Measurements from ENCODE around the gene KCNMA1. TPM values are rescaled to one million over a fixed set of nuclear protein-coding genes. Genes with fewer than 3 reads are reported as not detected.
A peak's percentile ranks its signal among the peaks of the same experiment; 100 is the strongest.

The KCNMA1 gene
- polyA plus RNA-seq, 3 donors, result 3.1 to 4.1 (median 3.9) TPM

- no peak for DNase-seq (ENCODE audit: low read depth in 3 of 3, low spot score in 2 of 3)
Observed at GRCh38 chr10:76878514-76878913, 759.1 kb downstream of the KCNMA1 start.

- DNase-seq (ENCODE audit: low read depth in 3 of 3, low spot score in 2 of 3), result no peak
Observed at GRCh38 chr10:76874896-76875295, 762.7 kb downstream of the KCNMA1 start.

- no peak for DNase-seq (ENCODE audit: low read depth in 3 of 3, low spot score in 2 of 3)
Observed at GRCh38 chr10:76874176-76874575, 763.4 kb downstream of the KCNMA1 start.

DNA sequence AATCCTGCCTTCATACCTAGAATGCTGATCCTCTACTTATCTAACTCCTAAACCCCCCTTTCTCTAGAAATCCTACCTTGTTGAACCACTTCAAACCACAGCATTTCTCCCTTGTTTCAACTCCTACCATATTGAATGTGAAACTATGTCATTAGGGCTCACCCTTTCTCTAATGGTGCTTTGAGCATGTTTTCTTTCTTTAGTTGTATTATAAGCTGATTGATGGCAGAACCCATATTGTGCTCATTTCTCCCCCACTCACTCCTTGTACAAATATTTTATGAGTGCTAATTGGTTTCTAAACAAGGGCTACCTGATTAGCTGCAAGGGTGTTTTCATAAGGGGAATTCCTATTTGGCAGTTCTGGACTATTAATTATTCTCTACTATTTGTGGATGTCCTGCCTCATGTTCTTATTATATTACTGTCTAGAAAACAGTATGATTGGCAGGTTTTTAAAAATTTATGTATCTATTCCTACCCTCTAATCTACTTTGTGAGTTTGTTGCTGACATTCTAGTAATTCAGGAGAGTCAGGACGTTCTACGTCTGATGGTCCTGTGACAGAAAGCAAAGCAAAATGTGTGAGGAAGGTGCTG is 765.8 kb downstream of the KCNMA1 start:
- DNase-seq (ENCODE audit: low read depth in 3 of 3, low spot score in 2 of 3), result no peak

- no peak for DNase-seq (ENCODE audit: low read depth in 3 of 3, low spot score in 2 of 3)
Observed at GRCh38 chr10:76869931-76870330, 767.7 kb downstream of the KCNMA1 start.

DNA sequence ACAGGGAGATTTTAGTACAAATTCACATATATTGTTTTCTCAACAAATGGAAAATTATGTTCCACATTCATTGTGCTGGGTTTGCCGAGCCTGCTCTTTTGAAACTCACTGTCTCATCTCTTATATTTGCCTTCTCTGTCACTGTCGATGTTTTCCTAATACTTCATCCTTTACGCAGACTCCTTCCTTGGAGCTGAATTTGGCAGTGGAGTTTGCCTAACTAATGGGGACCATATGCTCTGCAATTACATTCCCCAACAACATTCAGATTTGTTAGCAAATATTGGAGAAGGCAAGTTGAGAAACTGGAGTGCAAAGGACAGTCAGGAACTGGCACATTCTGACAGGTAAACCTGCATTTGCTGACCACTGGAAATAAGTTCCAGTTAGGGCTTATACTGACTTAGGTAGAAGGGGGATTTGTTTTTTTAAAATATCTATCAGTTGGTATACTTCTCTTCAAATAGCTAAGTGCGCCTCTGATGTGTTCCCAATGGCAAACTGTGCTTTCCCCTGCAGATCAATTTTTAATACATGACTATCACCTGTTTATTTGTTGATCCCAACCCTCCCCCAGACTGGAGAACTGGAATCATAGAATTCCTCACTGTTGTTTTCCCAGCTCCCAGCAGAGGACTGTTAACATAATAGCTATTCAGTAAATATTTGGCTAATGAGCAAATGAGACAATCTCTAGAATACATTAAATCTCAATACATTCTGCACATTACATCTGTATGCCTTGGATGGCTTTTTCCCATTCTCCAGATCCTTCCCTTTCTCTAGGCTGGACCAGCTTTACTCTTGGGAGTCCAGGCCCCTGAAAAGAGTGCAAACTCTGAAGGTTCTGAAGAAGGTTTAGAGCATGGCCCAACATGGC is 769.3 kb downstream of the KCNMA1 start:
- no peak for DNase-seq (ENCODE audit: low read depth in 3 of 3, low spot score in 2 of 3)

GRCh38 chr10:76866841-76867586 is 770.6 kb downstream of the KCNMA1 start:
- DNase-seq (ENCODE audit: low read depth in 3 of 3, low spot score in 2 of 3), result no peak

GRCh38 chr10:76864922-76865321 is 772.7 kb downstream of the KCNMA1 start:
- no peak for DNase-seq (ENCODE audit: low read depth in 3 of 3, low spot score in 2 of 3)

GRCh38 chr10:76858721-76859120 is 778.9 kb downstream of the KCNMA1 start:
- no peak for DNase-seq (ENCODE audit: low read depth in 3 of 3, low spot score in 2 of 3)

DNA sequence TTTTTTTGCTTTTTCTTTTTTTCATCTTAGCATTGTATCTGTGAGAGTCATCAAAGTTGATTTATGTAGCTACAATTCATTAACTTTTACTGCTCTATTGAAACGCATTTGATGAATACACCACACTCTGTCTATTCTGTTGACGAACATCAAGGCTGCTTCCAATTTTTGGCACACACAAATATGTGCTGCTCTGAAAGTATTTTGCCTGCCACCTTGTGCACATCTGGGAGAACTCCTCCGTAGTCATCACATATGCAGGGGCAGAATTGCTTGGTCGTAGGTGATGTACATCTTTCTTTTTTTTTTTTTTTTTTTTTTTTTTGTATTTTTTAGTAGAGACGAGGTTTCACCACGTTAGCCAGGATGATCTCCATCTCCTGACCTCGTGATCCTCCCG is 796.8 kb downstream of the KCNMA1 start:
- no peak for DNase-seq (ENCODE audit: low read depth in 3 of 3, low spot score in 2 of 3)

DNA sequence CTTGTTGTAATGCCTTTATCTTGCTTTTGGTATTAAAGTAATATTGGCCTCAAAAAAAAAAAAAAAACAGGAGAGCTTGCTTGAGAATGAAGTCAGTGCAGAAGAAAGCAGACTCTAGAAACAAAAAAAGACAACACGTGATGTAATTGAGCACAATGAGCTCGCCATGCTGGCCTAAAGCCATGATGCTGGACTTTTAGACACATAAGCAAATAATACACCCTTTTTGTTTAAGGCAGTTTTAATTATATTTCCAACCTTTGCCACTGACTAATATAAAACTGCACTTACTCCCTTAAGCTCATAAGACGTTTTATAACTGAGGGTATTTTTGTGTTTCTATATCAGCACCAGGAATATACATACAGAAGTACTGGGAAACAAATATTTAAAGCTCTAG is 798.3 kb downstream of the KCNMA1 start:
- peak in 1 of 3 donors; percentile 3 for DNase-seq (ENCODE audit: low read depth in 3 of 3, low spot score in 2 of 3)

GRCh38 chr10:76830218-76830617 is 807.4 kb downstream of the KCNMA1 start:
- DNase-seq (ENCODE audit: low read depth in 3 of 3, low spot score in 2 of 3), result no peak

GRCh38 chr10:76829724-76830123 is 807.9 kb downstream of the KCNMA1 start:
- DNase-seq (ENCODE audit: low read depth in 3 of 3, low spot score in 2 of 3), result no peak
